Fibroblast of the aortic adventitia (primary cell): ENCODE measurements around the gene AKT3. TPM values are rescaled to one million over a fixed set of nuclear protein-coding genes. Genes with fewer than 3 reads are reported as not detected.

ENCODE experiments used
- DNase-seq: peaks from one replicate; pipeline ENCODE4 v3.0.0-alpha.2; 2010; ENCODE audit warnings: low read depth
- H3K4me3 ChIP-seq: 2 replicates; pipeline ENCODE4 v1.5.1; 2011; ENCODE audit warnings: low read depth, mild to moderate bottlenecking, control low read depth, low read length, moderate library complexity
- total RNA-seq: library from RNA; depleted of rRNA; stranded (reverse); fragments of >200 nt; gene quantifications from 2 replicates; pipeline ENCODE4 v1.2.3, GENCODE V29; 2012; ENCODE audit warnings: low replicate concordance
- TF ChIP-seq, protein P1 (sequence below): IDR thresholded peaks from 2 replicates; pipeline ENCODE4 v1.5.1; 2011; ENCODE audit warnings: mild to moderate bottlenecking, low read length, control low read depth, inconsistent platforms; ENCODE audit not compliant: insufficient read depth

Gene AKT3
- total RNA-seq, 1 donor, result 36.6 TPM

DNA sequence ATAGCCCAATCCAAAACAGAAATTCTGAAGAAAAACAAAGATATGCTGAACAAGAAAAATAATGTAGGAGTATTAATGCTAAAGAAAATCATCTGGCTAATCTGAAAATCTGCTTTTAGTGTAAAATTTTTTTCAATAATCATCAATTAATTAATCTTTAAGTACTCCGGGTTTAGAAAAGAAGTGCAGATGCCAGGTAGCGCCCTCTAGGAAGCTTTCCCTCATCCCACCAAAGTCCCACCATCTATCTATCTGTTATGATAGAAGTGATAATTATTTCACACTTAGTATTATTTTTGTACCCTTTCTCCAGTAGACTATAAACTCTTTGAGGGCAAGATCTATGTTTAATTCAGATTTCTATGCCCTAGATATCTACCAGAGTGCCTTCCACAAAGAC lies 240.3 kb downstream of the AKT3 start:
- TF ChIP-seq, protein P1, sequence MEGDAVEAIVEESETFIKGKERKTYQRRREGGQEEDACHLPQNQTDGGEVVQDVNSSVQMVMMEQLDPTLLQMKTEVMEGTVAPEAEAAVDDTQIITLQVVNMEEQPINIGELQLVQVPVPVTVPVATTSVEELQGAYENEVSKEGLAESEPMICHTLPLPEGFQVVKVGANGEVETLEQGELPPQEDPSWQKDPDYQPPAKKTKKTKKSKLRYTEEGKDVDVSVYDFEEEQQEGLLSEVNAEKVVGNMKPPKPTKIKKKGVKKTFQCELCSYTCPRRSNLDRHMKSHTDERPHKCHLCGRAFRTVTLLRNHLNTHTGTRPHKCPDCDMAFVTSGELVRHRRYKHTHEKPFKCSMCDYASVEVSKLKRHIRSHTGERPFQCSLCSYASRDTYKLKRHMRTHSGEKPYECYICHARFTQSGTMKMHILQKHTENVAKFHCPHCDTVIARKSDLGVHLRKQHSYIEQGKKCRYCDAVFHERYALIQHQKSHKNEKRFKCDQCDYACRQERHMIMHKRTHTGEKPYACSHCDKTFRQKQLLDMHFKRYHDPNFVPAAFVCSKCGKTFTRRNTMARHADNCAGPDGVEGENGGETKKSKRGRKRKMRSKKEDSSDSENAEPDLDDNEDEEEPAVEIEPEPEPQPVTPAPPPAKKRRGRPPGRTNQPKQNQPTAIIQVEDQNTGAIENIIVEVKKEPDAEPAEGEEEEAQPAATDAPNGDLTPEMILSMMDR, result no peak
- DNase-seq, result no peak
- H3K4me3 ChIP-seq, result no peak overlapping the region

DNA sequence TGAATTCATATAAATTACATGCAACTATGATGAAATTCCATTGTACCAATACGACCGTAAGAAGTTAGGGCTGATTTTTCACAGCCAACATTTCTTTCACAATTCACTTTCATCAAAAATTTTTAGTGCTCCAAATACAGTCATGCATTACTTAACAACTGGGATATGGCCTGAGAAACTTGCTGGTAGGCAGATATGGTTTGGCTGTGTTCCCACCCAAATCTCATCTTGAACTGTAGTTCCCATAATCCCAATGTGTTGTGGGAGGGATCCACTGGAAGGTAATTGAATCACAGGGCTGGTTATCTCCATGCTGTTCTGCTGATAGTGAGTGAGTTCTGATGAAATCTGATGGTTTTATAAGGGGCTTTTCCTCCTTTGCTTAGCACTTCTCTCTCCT lies 244.4 kb downstream of the AKT3 start:
- TF ChIP-seq, protein P1, result no peak
- peak; percentile 78 for DNase-seq

GRCh38 chr1:243601720-243602119 lies 248.3 kb downstream of the AKT3 start:
- no peak for DNase-seq
- no peak overlapping the region for H3K4me3 ChIP-seq
- TF ChIP-seq, protein P1, result no peak

More for the DNA sequence above, 244.4 kb downstream of the AKT3 start:
- H3K4me3 ChIP-seq, result no peak overlapping the region

DNA sequence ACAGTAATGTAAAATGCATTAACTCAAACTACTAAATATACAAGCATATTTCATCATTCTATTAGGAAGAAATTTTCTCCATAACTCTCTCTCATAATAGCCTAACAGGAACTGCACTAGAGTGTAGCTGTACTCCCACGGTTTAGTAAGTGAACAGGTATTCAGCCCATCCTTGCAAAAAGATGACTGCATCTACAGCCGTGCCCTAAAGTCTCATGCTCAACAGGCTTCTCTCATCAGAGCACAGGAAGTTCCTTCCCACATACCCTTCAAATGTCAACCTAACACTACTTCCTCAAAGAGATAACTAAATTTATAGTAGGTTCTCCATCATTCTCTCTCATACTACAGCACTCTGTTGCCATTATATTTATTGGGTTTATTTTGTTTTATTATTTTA lies 251.6 kb downstream of the AKT3 start:
- DNase-seq, result peak; percentile 66
- TF ChIP-seq, protein P1, result no peak
- no peak overlapping the region for H3K4me3 ChIP-seq

- H3K4me3 ChIP-seq, result no peak overlapping the region
- TF ChIP-seq, protein P1, result no peak
- no peak for DNase-seq
Observed at GRCh38 chr1:243597383-243597782, 252.7 kb downstream of the AKT3 start.

GRCh38 chr1:243596431-243597062 lies 253.5 kb downstream of the AKT3 start:
- peak; percentile 86 for DNase-seq
- TF ChIP-seq, protein P1, result no peak
- H3K4me3 ChIP-seq, result no peak overlapping the region
